Measurements from ENCODE around the gene AADAC.
"Not testable (repeated sequence)": the region's sequence is repeated elsewhere in the genome, so short reads cannot be mapped to it uniquely, and the experiment has no call there.

AADAC gene

DNA sequence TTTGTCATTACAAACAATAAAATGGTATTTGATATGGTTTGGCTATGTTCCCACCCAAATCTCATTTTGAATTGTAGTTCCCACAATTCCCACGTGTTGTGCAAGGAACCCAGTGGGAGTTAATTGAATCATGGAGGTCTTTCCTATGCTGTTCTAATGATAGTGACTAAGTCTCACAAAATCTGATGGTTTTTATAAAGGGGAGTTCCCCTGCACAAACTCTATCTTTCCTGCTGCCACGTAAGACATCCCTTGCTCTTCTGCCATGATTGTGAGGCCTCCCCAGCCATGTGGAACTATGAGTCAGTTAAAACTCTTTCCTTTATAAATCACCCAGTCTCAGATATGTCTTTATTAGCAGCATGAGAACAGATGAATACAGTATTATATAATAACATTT is 15.4 kb upstream of the AADAC start:
- DNase-seq = peak; percentile 32

DNA sequence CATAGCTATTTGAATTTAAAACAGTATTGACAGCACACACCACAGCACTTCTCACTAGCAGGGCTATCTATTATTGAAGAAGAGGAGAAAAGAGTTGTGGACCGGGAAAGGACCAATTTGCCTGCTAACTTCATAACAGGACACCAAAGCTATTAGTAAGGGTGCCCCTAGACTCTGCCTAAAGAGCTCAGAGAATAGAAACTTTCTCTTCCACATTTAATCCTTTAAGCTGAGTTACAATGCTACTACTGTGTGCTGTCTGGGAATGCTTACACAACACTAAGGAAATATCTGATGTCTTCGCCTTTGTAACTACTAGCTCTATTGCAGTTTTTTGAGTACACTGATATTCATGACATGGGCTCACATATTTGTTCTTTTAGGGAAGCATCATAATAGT is 13.5 kb upstream of the AADAC start:
- DNase-seq = no peak

DNA sequence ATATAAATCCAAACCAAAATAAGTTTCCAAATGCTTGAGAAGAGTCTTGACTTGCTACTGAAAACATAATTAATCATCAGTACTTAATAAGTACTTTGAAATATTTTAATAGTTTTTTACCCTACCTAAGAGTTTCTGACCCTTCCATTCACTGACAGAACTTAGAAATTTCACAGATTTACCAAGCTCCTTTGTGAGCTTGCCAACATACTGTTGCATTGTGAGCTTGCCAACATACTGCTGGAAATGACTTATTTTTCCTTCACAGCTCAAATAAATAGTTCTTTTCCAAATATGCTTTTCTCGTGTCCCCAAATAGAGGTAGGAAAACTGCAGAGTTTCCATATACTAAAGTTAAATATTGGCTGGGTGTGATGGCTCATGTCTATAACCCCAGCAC is 9.6 kb upstream of the AADAC start:
- DNase-seq = no peak

DNA sequence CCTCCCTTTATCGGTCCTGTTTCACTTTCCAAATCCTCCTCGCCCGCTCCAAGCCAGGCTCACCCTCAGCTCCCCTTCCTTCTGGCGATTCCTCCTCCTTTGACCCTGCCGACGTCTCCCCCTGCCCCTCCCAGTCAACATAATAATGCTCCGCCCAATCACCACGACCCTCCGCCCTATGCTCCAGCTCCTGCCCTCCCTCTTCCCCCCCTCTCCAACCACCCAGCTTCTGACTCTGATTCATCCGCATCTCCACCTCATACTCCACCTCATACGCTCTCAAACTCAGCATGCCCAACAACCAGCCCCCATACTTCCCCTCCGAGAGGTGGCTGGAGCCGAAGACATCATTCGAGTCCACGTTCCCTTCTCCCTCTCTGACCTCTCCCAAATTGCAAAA is 7.1 kb upstream of the AADAC start:
- DNase-seq = no peak

DNA sequence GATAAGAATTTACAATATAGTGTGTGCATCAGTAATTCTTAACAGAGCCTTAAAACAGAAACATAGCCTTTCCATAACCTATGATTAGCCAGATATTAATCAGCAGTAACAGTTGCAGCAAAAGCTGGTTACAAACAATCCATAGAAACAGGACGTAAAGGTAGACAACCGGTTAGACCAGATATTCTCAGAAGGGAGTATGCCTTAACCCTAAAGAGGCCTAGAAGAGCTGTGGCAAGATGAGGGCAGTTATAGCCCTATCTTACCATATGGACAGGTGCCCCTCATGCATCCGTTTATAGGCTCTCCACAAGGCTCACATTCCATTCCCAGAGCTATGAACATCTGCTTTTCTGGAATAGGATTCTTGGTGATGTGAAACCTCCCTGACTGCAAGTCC is 5.0 kb upstream of the AADAC start:
- not testable (repeated sequence) for DNase-seq

DNA sequence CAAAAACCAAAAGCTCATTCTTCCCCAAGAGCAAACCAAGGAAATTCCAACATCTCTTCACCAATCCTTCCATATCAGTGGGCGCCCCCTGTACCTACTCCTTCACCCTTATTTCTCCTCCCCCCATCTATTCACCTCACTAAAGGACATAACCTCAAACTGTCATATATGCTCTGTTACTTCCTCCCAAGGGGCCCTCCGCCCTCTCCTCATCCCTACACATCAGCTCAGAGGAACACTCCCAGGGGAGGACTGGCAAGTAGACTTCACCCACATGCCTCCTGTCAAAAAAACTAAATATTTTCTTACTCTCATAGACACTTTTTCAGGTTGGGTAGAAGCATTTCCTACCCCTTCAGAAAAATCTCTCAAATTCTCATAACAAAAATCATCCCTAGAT is 2.4 kb upstream of the AADAC start:
- DNase-seq = no peak

DNA sequence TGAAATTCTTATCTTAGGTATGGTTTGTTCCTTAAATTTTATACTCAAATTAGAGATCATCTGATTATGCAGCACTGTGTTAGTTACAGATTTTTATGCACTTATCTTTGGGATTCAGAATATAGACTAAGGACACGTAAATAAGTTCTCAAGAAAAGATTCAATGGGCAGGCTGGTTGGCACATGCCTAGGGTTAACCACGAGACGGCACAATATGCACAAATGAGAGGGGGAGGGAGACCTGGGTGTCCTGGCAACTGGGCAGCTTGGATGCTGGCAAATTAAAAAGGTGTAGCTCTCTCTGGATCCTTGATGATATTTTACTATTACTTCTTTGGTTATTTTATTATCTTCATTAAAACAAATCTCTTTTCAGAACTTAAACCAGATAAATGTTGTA is 672 bp downstream of the AADAC start:
- no peak for DNase-seq

DNA sequence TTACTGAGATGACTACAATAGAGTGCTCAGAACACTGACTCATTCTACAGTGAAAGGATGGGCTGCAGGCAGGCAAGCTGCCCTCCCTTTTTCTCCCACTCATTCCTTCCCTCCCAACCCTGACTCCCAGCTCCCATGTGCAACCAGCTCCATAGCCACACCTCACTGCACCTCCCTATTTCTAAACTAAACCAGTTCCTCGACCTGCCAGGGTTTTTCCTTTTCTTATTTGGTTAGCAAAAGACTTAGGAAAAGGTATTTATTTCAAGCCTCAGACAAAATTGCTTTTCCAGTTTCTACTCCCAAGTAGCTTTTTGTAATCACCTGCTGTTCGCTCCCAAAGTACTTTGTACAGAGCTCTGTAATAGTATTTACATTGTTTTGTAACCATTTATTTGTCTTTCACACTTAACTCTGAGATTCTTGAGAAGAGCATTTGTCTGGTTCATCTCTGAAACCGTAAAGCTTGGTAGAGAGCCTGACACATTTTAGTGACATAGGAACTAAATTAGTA is 2.2 kb downstream of the AADAC start:
- peak; percentile 61 for DNase-seq

DNA sequence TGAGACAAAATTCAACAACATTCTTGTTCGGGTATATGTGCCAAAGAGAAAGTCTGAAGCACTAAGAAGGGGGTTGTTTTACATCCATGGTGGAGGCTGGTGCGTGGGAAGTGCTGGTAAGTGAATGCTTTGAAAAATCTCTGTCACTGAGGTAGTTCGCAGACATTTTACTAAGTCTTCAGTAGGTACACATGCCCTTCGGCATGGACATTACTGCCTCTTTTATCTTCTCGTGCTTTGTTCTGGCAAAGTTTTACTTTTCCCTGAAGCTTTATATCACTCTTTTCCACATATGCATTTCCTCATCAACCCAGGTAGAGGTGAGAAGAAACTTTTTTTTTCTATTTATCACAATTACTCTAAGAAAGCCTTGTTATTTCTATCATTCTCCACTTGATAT is 3.6 kb downstream of the AADAC start:
- DNase-seq = no peak

DNA sequence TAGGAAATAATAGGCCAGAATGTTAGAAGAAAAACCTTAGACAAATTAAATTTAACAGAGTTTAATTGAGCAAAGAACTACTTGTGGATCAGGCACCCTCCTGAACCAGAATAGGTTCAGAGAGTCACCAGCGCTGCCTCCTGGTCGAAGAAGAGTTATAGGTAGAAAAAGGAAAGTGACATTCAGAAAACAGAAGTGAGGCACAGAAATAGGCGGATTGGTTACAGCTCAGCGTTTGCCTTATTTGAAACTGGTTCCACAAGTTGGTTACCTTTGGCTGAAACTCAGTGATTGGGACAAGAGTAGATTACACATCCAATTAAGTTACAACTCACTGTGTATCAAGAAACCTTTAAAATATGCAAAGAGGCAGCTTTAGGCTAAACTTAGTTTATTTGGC is 4.4 kb downstream of the AADAC start:
- DNase-seq = no peak

DNA sequence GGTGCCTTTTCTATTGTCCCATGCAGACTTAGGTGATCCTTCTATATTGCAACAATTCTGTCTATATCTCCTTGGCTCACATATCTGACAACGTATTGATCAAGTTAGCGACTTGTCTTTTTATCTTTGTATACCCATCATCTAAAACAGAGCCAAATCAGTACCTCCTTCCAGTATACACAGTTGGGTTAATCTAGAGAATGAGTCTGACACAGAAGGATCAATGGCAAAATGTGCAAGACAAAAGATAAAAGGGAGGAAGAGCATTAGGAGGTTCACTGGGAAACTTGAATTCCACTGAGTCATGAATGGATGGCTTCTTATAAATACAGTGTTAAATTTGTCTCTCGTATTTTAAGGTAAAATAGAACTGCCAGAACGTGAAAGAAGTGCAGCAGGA is 6.0 kb downstream of the AADAC start:
- no peak for DNase-seq

DNA sequence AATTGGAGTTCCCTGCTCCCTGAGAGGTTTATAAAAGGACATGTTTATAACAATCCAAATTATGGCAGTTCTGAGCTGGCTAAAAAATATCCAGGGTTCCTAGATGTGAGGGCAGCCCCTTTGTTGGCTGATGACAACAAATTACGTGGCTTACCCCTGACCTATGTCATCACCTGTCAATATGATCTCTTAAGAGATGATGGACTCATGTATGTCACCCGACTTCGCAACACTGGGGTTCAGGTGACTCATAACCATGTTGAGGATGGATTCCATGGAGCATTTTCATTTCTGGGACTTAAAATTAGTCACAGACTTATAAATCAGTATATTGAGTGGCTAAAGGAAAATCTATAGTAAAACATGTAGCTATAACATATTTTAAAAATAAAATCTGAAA is 13.9 kb downstream of the AADAC start:
- no peak for DNase-seq

DNA sequence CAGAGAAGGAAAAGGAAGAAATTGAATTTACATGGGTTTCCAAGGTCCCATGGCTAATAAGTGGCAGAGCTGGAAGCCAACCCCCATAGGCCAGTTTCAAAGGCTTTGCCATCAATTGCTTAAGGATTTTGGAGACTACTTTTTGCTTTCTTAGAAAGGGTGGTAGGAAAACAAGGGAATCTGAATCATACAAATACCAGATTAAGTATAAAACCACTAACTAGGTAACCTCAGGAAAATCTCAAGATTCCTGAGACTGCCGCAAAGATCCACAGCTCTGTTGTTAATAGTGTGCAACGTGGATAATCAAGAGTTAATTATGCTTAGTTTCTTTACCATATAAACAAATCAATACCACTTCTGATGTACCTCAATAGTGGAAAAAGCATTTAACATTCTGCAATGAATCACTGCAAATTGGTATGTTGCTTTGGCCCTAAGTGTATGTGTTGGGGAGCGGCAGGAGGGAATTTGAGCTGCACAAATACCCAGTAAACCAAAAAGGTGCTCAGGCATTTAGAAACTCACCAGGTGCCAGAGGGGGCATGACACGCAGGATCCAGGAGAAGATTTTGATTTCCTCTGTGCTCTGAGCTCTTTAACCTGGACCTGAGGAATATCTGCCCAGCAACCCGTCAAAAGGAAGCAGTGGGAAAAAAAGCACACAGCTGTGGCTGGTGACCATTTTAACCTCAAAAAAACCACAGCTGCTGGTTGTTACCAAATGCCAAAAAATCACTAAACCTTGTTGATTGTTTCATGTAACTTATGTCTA is 22.0 kb downstream of the AADAC start:
- peak; percentile 16 for DNase-seq

DNA sequence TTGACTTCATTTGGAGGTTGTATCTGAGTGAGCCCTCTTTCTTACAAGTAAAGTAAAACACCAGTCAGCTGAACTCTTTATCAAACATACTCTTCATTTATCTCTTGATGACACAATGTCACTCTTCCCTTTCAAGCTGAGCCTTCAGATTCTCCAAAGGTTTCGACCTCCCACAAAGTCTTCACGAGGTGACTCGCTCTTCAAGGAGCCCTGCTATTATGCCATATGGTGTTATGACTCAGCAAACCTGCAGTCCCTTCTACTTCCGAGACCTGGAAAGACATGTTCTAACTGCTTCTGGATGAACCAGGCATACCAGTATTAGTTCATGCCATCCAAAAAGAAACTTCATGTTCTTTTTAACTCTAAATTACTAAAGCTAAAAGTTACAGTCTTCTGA is 23.1 kb downstream of the AADAC start:
- peak; percentile 93 for DNase-seq

DNA sequence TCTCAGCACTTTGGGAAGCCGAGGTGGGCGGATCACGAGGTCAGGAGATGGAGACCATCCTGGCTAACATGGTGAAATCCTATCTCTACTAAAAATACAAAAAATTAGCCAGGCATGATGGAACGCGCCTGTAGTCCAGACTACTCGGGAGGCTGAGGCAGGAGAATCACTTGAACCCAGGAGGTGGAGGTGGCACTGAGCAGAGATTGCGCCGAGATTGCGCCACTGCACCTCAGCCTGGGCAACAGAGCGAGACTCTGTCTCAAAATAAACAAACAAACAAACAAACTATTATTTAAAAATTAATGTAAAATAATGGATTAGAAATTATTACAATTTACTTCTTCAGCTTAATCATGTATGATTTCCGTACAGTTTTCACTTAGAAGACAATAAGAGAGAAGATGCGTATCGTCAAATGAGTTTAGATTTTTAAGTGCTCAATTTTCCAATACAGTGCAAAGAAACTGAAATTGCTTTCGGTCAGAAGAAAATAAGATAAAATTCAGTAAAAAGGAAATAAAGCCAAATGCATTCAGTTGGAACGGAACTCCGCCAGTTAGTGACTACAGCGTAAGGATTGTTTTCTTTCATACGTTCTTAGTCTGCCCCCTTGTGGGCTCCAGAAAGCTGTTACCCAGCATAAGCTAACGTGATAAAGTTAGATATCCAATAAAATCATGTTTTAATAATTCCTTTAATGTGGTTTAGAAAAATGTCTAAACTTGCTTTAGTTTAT is 24.8 kb downstream of the AADAC start:
- peak; percentile 84 for DNase-seq

DNA sequence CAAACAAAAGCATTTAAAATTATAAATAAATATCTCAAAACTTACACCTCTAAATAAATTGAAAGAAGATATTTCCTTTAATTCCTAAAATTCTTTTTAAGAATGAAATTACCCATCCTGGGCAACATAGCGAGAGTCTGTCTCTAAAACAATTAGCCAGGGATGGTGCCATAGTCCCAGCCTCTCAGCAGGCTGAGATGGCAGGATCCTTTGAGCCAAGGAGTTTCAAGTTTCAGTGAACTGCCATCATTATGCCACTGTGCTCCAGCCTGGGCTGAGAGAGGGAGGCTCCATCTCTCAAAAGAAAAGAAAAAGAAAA is 25.4 kb downstream of the AADAC start:
- no peak for DNase-seq

DNA sequence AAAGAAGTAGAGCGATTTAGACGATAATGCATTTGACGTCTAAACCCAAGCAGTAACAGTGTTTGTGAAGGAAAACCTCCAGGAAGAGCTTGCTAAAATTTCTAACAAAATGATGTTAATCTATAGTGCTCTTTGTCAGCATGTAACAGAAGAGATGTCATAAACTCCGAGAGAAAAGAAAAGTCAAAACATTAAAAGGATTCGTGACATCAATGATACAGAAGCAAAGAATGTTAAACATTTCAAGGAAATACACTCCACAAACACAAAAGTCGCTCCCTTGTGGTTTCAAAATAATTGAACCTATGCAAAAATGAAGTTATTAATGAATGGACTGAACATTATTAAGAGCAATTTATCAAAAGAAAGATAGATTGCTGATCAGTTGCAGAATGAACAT is 27.9 kb downstream of the AADAC start:
- DNase-seq = peak; percentile 67

DNA sequence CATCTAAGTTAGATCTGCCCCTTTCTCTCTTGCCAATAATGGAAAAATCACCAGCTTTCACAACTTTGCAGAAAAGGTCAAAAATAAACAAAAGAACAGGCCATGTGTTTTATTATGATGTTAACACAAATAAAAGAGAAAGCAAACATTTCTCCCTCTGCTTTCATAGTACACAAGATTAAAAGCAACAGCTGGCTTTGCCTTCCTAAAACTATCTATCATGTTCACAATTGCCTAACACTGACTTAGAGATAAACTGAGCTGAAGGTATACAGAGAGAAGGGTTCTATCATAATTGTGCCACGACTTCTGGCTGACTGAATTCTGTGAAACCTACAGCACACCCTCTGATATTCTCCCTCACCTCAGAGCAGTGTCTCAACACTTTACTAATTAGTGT is 29.4 kb downstream of the AADAC start:
- DNase-seq = no peak

DNA sequence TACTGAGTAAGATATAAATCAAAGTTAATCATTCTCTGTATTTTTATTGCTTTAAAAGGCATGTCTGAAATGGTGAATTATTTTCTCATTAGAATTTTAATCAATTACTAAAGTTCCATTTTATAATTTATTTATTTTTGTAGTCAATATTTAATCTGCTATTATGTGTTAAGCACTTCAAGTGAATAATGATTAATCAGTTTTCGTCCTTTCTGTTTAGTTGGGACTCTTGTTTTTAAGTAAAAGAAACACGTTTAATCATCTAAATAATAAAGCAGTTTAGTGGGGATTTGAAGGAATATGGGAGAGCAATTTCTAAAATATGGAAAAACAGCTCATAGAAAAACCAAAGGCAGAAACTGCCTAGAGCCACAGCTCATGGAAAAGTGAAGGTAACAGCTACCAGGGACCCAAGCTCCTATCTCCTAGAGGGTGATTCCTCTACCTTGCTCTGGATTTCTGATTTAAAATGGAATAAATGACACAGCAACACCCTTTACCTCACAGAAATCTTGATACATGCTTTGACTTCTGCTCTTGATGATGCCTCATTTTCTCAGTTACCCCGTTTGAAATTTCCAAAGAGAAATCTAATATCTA is 31.5 kb downstream of the AADAC start:
- DNase-seq = no peak

DNA sequence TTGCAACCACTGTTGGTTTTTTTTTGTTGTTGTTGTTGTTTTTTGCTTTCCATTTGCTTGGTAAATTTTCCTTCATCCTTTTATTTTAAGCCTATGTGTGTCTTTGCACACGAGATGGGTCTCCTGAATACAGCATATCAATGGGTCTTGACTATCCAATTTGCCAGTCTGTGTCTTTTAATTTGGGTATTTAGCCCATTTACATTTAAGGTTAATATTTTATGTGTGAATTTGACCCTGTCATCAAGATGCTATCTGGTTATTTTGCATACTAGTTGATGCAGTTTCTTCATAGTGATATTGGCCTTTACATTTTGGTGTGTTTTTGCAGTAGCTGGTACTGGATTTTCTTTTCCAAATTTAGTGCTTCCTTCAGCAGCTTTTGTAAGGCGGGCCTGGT is 36.1 kb downstream of the AADAC start:
- DNase-seq = not testable (repeated sequence)

DNA sequence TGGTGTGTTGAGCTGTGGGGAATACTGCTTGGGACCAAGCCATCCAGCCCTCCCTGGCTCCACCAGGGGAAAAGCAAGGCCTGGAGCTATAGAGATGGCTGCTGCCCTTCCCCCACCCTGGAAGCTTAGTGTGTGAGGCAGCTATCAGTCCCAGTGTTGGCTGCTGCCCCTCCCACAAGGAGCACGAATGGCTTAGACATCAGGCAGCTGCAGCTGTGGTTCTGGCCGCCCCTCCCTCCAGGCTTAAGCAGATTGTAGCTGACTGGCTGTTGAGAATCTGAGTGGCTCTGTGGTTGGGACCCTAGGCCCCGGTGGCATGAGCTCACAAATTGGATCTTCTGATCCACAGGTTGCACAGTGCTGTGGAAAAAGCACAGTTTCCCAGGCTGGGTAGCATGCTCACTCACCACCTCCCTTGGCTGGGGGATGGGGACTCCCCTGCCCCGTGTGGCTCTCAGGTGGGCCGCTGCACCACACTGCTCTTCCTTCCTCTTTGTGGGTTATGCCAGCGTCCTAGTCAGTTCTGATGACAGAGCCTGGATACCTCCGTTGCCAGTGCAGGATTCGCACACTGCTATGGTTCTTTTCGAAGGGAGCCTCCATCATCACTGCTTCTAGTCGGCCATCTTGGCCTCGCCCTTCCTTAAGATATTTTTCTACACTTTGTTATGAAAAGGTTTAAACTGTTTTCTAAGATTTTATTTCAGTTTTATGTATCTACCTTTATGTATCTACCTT is 38.3 kb downstream of the AADAC start:
- no peak for DNase-seq

DNA sequence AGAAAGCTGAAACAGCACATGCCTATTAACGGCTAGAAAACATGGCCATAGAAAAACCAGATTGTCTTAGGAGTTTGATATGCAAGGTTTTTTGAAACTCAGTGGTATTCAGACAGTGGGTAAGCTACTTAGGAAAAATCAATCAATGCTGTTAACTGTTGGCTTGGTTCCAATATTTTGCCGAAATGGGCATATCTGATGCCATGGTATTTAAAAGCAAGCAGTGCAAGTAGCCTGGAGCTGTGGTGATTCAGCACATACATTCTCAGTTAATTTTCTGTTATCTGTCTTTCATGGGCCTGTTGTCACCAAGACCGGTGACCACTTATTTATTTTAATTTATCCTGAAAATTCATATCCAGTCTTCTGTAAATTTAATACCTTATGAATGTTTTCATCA is 42.2 kb downstream of the AADAC start:
- DNase-seq = no peak

DNA sequence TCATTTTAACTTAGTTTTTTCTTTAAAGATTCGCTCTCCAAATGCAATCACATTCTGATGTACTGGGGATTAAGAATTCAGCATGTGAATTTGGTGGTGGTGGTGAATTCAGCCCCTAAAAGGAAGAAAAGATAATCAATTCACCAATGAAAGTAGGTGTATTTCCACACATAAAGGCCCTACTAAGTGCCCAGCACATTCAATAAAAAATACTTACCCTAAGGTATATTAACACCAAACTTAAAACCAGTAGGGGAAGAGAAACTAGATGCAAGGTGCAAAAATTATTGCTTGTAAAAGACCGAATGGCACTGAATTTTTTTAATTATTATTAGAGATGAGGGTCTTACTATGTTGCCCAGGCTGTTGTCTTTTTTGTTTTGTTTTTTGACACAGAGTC is 42.7 kb downstream of the AADAC start:
- DNase-seq = no peak

Data from fibroblast of skin of back (primary cell).